Keratinocyte (primary cell): ENCODE data around the gene FOXJ1.
A peak's percentile ranks its signal among the peaks of the same experiment; 100 is the strongest.

Experiments
- EZH2 ChIP-seq: IDR thresholded peaks from one replicate; pipeline ENCODE4 v1.6.1; 2012; ENCODE audit warnings: inconsistent platforms, mild to moderate bottlenecking, low read length, moderate library complexity
- TF ChIP-seq, protein P1 (sequence below), 3 experiments: IDR thresholded peaks in 1 of 3; conservative IDR thresholded peaks in 1 of 3; optimal IDR thresholded peaks in 1 of 3; 2 replicates in 2 of 3; 3 replicates in 1 of 3; pipeline versions ENCODE3 to v1.5.1; 2011; ENCODE audit warnings: low read length in 3 of 3, mild to moderate bottlenecking in 3 of 3, moderate library complexity in 2 of 3, control low read depth in 1 of 3, inconsistent platforms in 1 of 3; ENCODE audit not compliant: insufficient read depth in 2 of 3; ENCODE audit errors: extremely low read depth in 1 of 3

DNA sequence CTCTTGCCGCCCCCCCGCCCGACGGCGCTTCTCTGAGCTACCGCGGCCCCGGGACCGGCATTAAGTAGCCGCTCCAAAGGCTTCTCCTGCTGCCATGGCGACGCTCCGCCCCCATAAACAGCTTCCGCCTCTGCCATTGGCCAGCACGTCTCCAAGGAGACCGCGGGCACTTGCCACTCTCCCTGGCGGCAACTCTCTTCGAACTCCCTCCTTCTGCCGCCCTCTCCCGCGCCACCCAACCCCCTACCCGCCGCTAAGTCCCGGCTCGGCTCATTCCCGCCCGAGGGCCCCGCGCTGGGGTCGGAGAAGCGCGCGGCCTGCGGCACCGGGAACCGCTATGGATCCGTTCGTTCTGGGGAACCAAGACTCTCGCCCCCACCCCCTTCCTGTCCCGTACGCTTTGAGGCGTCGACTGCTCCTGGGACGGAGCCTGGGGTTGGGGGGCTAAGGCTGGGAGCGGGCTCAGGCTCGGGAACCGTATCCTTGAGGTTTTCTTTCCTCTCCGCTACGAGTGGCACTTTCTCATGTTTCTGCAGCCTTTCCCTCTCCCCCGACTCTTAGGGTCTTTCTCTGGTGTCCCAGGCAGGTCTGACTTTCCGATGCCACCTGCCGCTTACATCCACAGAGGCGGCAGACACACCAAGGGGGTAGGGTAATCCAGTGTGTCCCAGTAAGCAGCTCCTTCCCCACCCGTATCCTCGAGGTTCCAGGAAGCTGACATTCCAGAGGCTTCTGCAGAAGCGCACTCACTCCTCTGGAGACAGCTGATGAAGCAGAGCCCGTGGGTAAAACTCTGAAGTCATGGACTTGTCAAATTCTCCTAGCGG lies at the start of gene FOXJ1:
- TF ChIP-seq, protein P1, sequence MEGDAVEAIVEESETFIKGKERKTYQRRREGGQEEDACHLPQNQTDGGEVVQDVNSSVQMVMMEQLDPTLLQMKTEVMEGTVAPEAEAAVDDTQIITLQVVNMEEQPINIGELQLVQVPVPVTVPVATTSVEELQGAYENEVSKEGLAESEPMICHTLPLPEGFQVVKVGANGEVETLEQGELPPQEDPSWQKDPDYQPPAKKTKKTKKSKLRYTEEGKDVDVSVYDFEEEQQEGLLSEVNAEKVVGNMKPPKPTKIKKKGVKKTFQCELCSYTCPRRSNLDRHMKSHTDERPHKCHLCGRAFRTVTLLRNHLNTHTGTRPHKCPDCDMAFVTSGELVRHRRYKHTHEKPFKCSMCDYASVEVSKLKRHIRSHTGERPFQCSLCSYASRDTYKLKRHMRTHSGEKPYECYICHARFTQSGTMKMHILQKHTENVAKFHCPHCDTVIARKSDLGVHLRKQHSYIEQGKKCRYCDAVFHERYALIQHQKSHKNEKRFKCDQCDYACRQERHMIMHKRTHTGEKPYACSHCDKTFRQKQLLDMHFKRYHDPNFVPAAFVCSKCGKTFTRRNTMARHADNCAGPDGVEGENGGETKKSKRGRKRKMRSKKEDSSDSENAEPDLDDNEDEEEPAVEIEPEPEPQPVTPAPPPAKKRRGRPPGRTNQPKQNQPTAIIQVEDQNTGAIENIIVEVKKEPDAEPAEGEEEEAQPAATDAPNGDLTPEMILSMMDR (optimal IDR thresholded peaks at IDR 0.05 in 1 of 3, IDR thresholded peaks at IDR 0.05 in 1 of 3, conservative IDR thresholded peaks at IDR 0.05 in 1 of 3; ENCODE audit: extremely low read depth in 1 of 3, insufficient read depth in 2 of 3, low read length in 3 of 3): no peak
- peak; percentile 53 for TF ChIP-seq EZH2
